HCT116 (cell line): Measurements from ENCODE around the gene SEC31A. TPM values are rescaled to one million over a fixed set of nuclear protein-coding genes. Genes with fewer than 3 reads are reported as not detected.

Source experiments
- ATAC-seq: fragments of 200-7000 bp; cut with Tn5 transposase; 2 replicates; pipeline ENCODE4 v1.9.1; 2020; ENCODE audit warnings: mild to moderate bottlenecking, moderate library complexity
- BruUV-seq: library from RNA; stranded (reverse); fragments of 400-500 nt; replicated peaks from 2 replicates; lab custom pipeline; 2021; lab: Mats Ljungman, UMichigan
- CTCF ChIA-PET: fragments of 300-600 bp; sonication (Branson Sonifier 250); formaldehyde crosslinking; loops from one replicate; lab custom pipeline; 2021; ENCODE audit warnings: antibody characterized with exemption; lab: Charles Lee
- POLR2A ChIA-PET: fragments of 300-600, 350-600 bp; sonication (Branson Sonifier 250); formaldehyde crosslinking; loops from one replicate; lab custom pipeline; 2021; ENCODE audit warnings: antibody characterized with exemption; lab: Charles Lee
- RAD21 ChIA-PET, 2 experiments: fragments of 300-600 bp; sonication (Branson Sonifier 250); formaldehyde crosslinking; loops; one replicate each; lab custom pipeline; 2023; ENCODE audit warnings: low total read pairs in 2 of 2; ENCODE audit not compliant: uncharacterized antibody in 2 of 2, unreplicated experiment in 2 of 2, low non-redundant PET in 1 of 2; lab: Charles Lee
- DNase-seq: peaks from one replicate; pipeline ENCODE4 v3.0.0-alpha.2; 2010; ENCODE audit warnings: low read depth, low spot score
- H2AFZ ChIP-seq: fragments of 200-600 bp; shearing (Covaris generic), sonication (generic); 2 replicates; pipeline ENCODE4 v1.6.1; 2017; ENCODE audit warnings: low read depth, mixed run types, mixed read lengths, antibody characterized with exemption, low read length; ENCODE audit not compliant: poor library complexity, severe bottlenecking
- H3K27ac ChIP-seq: 2 replicates; pipeline ENCODE4 v1.5.1; 2012; ENCODE audit warnings: low read depth, low read length
- H3K27me3 ChIP-seq: fragments of 200-600 bp; sonication (generic); 2 replicates; pipeline ENCODE4 v1.6.1; 2016; ENCODE audit warnings: mixed run types, low read length, mixed read lengths; ENCODE audit not compliant: insufficient read depth
- H3K36me3 ChIP-seq, 2 experiments: fragments of 200-500 bp in 1 of 2; fragments of 200-600 bp in 1 of 2; sonication (Bioruptor generic) in 1 of 2; sonication (generic) in 1 of 2; 2 replicates each; pipeline versions ENCODE4 v1.5.1 to v1.6.1; 2014 to 2016; ENCODE audit warnings: low read length in 2 of 2, inconsistent platforms in 1 of 2, mixed read lengths in 1 of 2, mixed run types in 1 of 2; ENCODE audit not compliant: insufficient read depth in 2 of 2, control insufficient read depth in 1 of 2
- H3K4me1 ChIP-seq, 2 experiments: fragments of 200-600 bp in 1 of 2; sonication (generic) in 1 of 2; 2 replicates each; pipeline versions ENCODE4 v1.5.1 to v1.6.1; 2012 to 2017; ENCODE audit warnings: low read length in 2 of 2, inconsistent platforms in 1 of 2, mild to moderate bottlenecking in 1 of 2, mixed read lengths in 1 of 2, mixed run types in 1 of 2, moderate library complexity in 1 of 2; ENCODE audit not compliant: insufficient read depth in 2 of 2, control insufficient read depth in 1 of 2
- H3K4me2 ChIP-seq: fragments of 200-600 bp; sonication (generic); 2 replicates; pipeline ENCODE4 v1.6.1; 2017; ENCODE audit warnings: mixed run types, low read length, mixed read lengths
- H3K4me3 ChIP-seq, 2 experiments: fragments of 200-600 bp in 1 of 2; sonication (generic) in 1 of 2; replicated peaks in 1 of 2; 2 replicates each; pipeline ENCODE4 v1.5.1; 2011 to 2016; ENCODE audit warnings: low read length in 2 of 2, control low read depth in 1 of 2, low read depth in 1 of 2, mild to moderate bottlenecking in 1 of 2, mixed read lengths in 1 of 2, mixed run types in 1 of 2
- H3K79me2 ChIP-seq: fragments of 200-600 bp; sonication (generic); 2 replicates; pipeline ENCODE4 v1.6.1; 2017; ENCODE audit warnings: mild to moderate bottlenecking, mixed run types, low read length, moderate library complexity, mixed read lengths; ENCODE audit not compliant: insufficient read depth
- H3K9ac ChIP-seq: fragments of 200-600 bp; sonication (generic); 2 replicates; pipeline ENCODE4 v1.6.1; 2016; ENCODE audit warnings: low read length, mixed read lengths
- H3K9me2 ChIP-seq: fragments of 200-600 bp; sonication (generic), shearing (Covaris generic); 2 replicates; pipeline ENCODE4 v1.6.1; 2017; ENCODE audit warnings: mixed run types, mild to moderate bottlenecking, moderate library complexity; ENCODE audit not compliant: insufficient read depth
- H3K9me3 ChIP-seq, 2 experiments: fragments of 200-500 bp in 1 of 2; fragments of 200-600 bp in 1 of 2; sonication (Bioruptor generic) in 1 of 2; sonication (generic) in 1 of 2; 2 replicates each; pipeline ENCODE4 v1.6.1; 2014 to 2017; ENCODE audit warnings: low read length in 2 of 2, mixed read lengths in 2 of 2, inconsistent platforms in 1 of 2, low read depth in 1 of 2, mild to moderate bottlenecking in 1 of 2, mixed run types in 1 of 2, moderate library complexity in 1 of 2; ENCODE audit not compliant: control insufficient read depth in 1 of 2, insufficient read depth in 1 of 2
- H4K20me1 ChIP-seq: fragments of 200-600 bp; sonication (generic), shearing (Covaris generic); 2 replicates; pipeline ENCODE4 v1.6.1; 2017; ENCODE audit warnings: mixed run types, mild to moderate bottlenecking, moderate library complexity; ENCODE audit not compliant: insufficient read depth
- CEBPB ChIP-seq: IDR thresholded peaks from 2 replicates; pipeline ENCODE4 v1.6.1; 2012; ENCODE audit warnings: low read depth
- EGR1 ChIP-seq: IDR thresholded peaks from 2 replicates; pipeline ENCODE4 v1.6.1; 2012; ENCODE audit warnings: low read depth
- ELF1 ChIP-seq: IDR thresholded peaks from 2 replicates; pipeline ENCODE4 v1.6.1; 2012; ENCODE audit warnings: low read depth, borderline replicate concordance
- EZH2 ChIP-seq: fragments of 200-600 bp; sonication (generic); IDR thresholded peaks from 2 replicates; pipeline ENCODE4 v1.6.1; 2017; ENCODE audit warnings: antibody characterized with exemption, mixed run types
- EZH2phosphoT487 ChIP-seq: fragments of 200-600 bp; IDR thresholded peaks from 2 replicates; pipeline ENCODE4 v1.6.1; 2018; ENCODE audit warnings: antibody characterized with exemption, borderline replicate concordance
- JUND ChIP-seq: IDR thresholded peaks from 2 replicates; pipeline ENCODE4 v1.6.1; 2012
- POLR2A ChIP-seq: IDR thresholded peaks from 2 replicates; pipeline ENCODE4 v1.7.0; 2011; ENCODE audit warnings: borderline replicate concordance; ENCODE audit not compliant: insufficient read depth, insufficient read length; ENCODE audit errors: extremely low read depth
- POLR2AphosphoS5 ChIP-seq: IDR thresholded peaks from 2 replicates; pipeline ENCODE4 v1.6.1; 2011; ENCODE audit warnings: mild to moderate bottlenecking, low read depth, low read length, moderate library complexity
- RAD21 ChIP-seq: IDR thresholded peaks from 2 replicates; pipeline ENCODE4 v1.6.1; 2012; ENCODE audit warnings: low read depth, mild to moderate bottlenecking
- SIN3A ChIP-seq: IDR thresholded peaks from 2 replicates; pipeline ENCODE4 v1.6.1; 2012; ENCODE audit warnings: low read depth
- SP1 ChIP-seq: IDR thresholded peaks from 2 replicates; pipeline ENCODE4 v1.6.1; 2012; ENCODE audit warnings: low read depth
- SRF ChIP-seq: IDR thresholded peaks from 2 replicates; pipeline ENCODE4 v1.6.1; 2012; ENCODE audit warnings: low read depth
- YY1 ChIP-seq: IDR thresholded peaks from 2 replicates; pipeline ENCODE4 v1.6.1; 2011; ENCODE audit warnings: low read length, low read depth, moderate library complexity, mild to moderate bottlenecking; ENCODE audit not compliant: insufficient replicate concordance; ENCODE audit errors: extremely low read depth
- intact Hi-C: fragments of 100-400 bp; cut with micrococcal nuclease; formaldehyde crosslinking; loops from 2 replicates; pipeline ENCODE4 v1.10.0; 2022
- total RNA-seq: library from RNA; stranded (reverse); gene quantifications from one replicate; pipeline ENCODE4 v1.2.1, GENCODE V29; 2021; ENCODE audit not compliant: unreplicated experiment
- TF ChIP-seq, protein P1 (sequence below): IDR thresholded peaks from 2 replicates; pipeline ENCODE4 v1.6.1; 2011; ENCODE audit warnings: mild to moderate bottlenecking, low read length, moderate library complexity; ENCODE audit not compliant: insufficient replicate concordance; ENCODE audit errors: extremely low read depth
- TF ChIP-seq, protein P2 (sequence below): IDR thresholded peaks from 2 replicates; pipeline ENCODE4 v1.6.1; 2012
- TF ChIP-seq, protein P3 (sequence below): IDR thresholded peaks from 2 replicates; pipeline ENCODE4 v1.6.1; 2012

Gene SEC31A
- total RNA-seq, 1 experiment from 2014 or later, result 78.5 TPM

DNA sequence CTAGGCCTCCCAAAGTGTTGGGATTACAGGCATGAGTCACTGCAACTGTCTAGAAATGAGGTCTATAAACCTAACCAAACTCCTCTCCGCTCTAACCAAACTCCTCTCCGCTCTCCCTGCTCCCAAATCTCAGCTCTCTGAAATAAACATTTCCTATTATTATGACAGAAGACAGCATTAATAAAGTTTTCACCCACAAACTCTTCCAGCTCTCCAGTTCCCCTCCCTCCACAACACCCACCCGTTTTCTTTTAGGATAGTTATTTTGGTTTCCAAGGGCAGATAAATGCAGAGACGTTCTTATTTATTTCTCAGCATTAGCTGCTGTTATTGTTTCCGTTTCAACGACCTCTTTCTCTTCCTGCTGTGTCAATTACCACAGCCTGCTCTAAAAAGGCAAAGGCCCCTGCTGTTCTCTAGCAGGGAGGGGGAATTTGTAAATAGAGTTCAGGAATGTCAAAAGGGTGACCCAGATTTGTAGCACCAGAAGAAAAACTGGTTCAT, 79.1 kb downstream of the SEC31A start:
- Histone ChIP-seq H3K4me3 (no peak overlapping the region), H3K9me2 (no peaks in the 10 kb centered on the region), H3K27me3 (no peaks in the 10 kb centered on the region), H4K20me1 (no peaks in the 10 kb centered on the region), H3K36me3 (no peaks in the 10 kb centered on the region), H3K4me1 (no peaks in the 10 kb centered on the region), H3K4me2 (no peak overlapping the region), H3K79me2 (no peaks in the 10 kb centered on the region), H2AFZ (no peak overlapping the region), H3K9ac (no peak overlapping the region), H3K27ac (no peak overlapping the region), H3K9me3 (no peaks in the 10 kb centered on the region)
- no peak for DNase-seq
- ChIA-PET CTCF (no interaction called here), RAD21 (no interaction called here), POLR2A (interaction anchor here (1.2 kb wide), 1 partner anchor 13 kb away, joined by 3 read pairs; the partner anchor contains the start of gene SCD5)
- no TSS peak for BruUV-seq
- intact Hi-C loops, result no loop called here
- ATAC-seq, result no peak
- TF ChIP-seq EGR1, result no peak
- no peak for TF ChIP-seq SIN3A
- TF ChIP-seq RAD21, result no peak
- TF ChIP-seq, protein P1, sequence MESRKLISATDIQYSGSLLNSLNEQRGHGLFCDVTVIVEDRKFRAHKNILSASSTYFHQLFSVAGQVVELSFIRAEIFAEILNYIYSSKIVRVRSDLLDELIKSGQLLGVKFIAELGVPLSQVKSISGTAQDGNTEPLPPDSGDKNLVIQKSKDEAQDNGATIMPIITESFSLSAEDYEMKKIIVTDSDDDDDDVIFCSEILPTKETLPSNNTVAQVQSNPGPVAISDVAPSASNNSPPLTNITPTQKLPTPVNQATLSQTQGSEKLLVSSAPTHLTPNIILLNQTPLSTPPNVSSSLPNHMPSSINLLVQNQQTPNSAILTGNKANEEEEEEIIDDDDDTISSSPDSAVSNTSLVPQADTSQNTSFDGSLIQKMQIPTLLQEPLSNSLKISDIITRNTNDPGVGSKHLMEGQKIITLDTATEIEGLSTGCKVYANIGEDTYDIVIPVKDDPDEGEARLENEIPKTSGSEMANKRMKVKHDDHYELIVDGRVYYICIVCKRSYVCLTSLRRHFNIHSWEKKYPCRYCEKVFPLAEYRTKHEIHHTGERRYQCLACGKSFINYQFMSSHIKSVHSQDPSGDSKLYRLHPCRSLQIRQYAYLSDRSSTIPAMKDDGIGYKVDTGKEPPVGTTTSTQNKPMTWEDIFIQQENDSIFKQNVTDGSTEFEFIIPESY, result no peak
- TF ChIP-seq SRF, result no peak
- TF ChIP-seq, protein P2, sequence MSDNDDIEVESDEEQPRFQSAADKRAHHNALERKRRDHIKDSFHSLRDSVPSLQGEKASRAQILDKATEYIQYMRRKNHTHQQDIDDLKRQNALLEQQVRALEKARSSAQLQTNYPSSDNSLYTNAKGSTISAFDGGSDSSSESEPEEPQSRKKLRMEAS, result no peak
- no peak for TF ChIP-seq SP1
- no peak for TF ChIP-seq YY1
- TF ChIP-seq POLR2A, result no peak

DNA sequence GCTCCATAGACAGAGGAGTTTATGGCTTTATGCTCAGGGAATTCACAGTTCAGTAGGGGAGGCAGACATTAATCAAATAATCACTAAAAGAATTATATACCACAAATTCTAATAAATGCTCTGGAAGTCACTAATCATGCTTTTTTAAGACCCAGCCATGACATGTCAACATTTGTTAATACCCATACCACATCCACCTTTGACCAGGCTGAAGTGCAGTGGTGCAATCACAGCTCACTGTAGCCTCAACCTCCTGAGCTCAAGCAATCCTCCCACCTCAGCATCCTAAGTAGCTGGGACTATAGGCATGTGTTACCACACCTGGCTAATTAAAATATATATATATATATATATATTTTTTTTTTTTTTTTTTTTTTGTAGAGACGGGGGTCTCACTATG, 79.6 kb downstream of the SEC31A start:
- ATAC-seq, result no peak
- Histone ChIP-seq H3K36me3 (no peaks in the 10 kb centered on the region), H2AFZ (no peak overlapping the region), H3K27me3 (no peaks in the 10 kb centered on the region), H3K4me2 (no peak overlapping the region), H4K20me1 (no peaks in the 10 kb centered on the region), H3K27ac (no peak overlapping the region), H3K9ac (no peak overlapping the region), H3K4me1 (no peaks in the 10 kb centered on the region), H3K4me3 (no peak overlapping the region), H3K79me2 (no peaks in the 10 kb centered on the region), H3K9me3 (no peaks in the 10 kb centered on the region), H3K9me2 (no peaks in the 10 kb centered on the region)
- POLR2A ChIA-PET, result interaction anchor here (1.2 kb wide), 1 partner anchor 13 kb away, joined by 3 read pairs; the partner anchor contains the start of gene SCD5
- TF ChIP-seq SP1, result no peak
- TF ChIP-seq POLR2AphosphoS5, result no peak
- TF ChIP-seq, protein P3, sequence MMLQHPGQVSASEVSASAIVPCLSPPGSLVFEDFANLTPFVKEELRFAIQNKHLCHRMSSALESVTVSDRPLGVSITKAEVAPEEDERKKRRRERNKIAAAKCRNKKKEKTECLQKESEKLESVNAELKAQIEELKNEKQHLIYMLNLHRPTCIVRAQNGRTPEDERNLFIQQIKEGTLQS, result no peak
- TF ChIP-seq, protein P2, result no peak
- no peak for TF ChIP-seq JUND
- TF ChIP-seq SIN3A, result no peak
- TF ChIP-seq ELF1, result no peak
- no peak for TF ChIP-seq CEBPB
- no peak for TF ChIP-seq EZH2phosphoT487
- TF ChIP-seq EZH2, result no peak
- TF ChIP-seq EGR1, result no peak
- CTCF ChIA-PET, result no interaction called here
- RAD21 ChIA-PET, result no interaction called here
- intact Hi-C loops, result no loop called here
- BruUV-seq, result no TSS peak
- DNase-seq, result no peak
